Subcutaneous abdominal adipose tissue (tissue), 5 donors: Measurements from ENCODE around the gene ARFGAP1.

Experiments
- H3K27ac ChIP-seq: one replicate; pipeline ENCODE4 v1.7.0; 2013; ENCODE audit warnings: low read depth, mild to moderate bottlenecking, inconsistent platforms, low read length, moderate library complexity
- H3K27me3 ChIP-seq, 5 donors: one replicate each; pipeline ENCODE4 v1.7.0; 2013; ENCODE audit warnings: low read length in 5 of 5, inconsistent platforms in 1 of 5; ENCODE audit not compliant: control insufficient read depth in 5 of 5, insufficient read depth in 4 of 5
- H3K36me3 ChIP-seq, 5 donors: one replicate each; pipeline ENCODE4 v1.7.0; 2013; ENCODE audit warnings: low read length in 5 of 5; ENCODE audit not compliant: control insufficient read depth in 5 of 5, insufficient read depth in 5 of 5
- H3K4me1 ChIP-seq, 5 donors: one replicate each; pipeline ENCODE4 v1.7.0; 2013; ENCODE audit warnings: low read length in 5 of 5, mild to moderate bottlenecking in 3 of 5, moderate library complexity in 1 of 5; ENCODE audit not compliant: control insufficient read depth in 5 of 5, insufficient read depth in 5 of 5
- H3K4me3 ChIP-seq, 5 donors: one replicate each; pipeline ENCODE4 v1.7.0; 2013; ENCODE audit warnings: low read length in 5 of 5, low read depth in 1 of 5
- H3K9ac ChIP-seq, 5 donors: one replicate each; pipeline ENCODE4 v1.7.0; 2013; ENCODE audit warnings: low read length in 5 of 5, mild to moderate bottlenecking in 4 of 5, moderate library complexity in 3 of 5
- H3K9me3 ChIP-seq, 5 donors: one replicate each; pipeline ENCODE4 v1.7.0; 2013; ENCODE audit warnings: low read length in 5 of 5; ENCODE audit not compliant: control insufficient read depth in 5 of 5
- donor health status: healthy.
- donor health status: healthy.
- donor health status: healthy.
- donor health status: healthy.
- donor health status: healthy.

The ARFGAP1 gene

GRCh38 chr20:63284083-63284440 is 11.4 kb downstream of the ARFGAP1 start:
- Histone ChIP-seq H3K27ac (no peak overlapping the region), H3K9ac (no peak overlapping the region), H3K4me3 (no peak overlapping the region), H3K27me3 (no peaks in the 10 kb centered on the region), H3K4me1 (peaks cover 0 to 6% (median 5%) of the 10 kb centered on the region in 5 donors), H3K36me3 (peaks cover 0 to 93% (median 81%) of the 10 kb centered on the region in 5 donors), H3K9me3 (no peaks in the 10 kb centered on the region)

GRCh38 chr20:63284544-63284949 is 11.9 kb downstream of the ARFGAP1 start:
- Histone ChIP-seq H3K9ac (no peak overlapping the region), H3K4me3 (no peak overlapping the region)

GRCh38 chr20:63284981-63285524 is 12.4 kb downstream of the ARFGAP1 start:
- Histone ChIP-seq H3K27ac (no peak overlapping the region), H3K27me3 (no peaks in the 10 kb centered on the region), H3K4me3 (no peak overlapping the region), H3K4me1 (peaks cover 0 to 6% (median 5%) of the 10 kb centered on the region in 5 donors), H3K36me3 (peaks cover 0 to 90% (median 80%) of the 10 kb centered on the region in 5 donors), H3K9me3 (no peaks in the 10 kb centered on the region), H3K9ac (no peak overlapping the region)

More at GRCh38 chr20:63284544-63284949, 11.9 kb downstream of the ARFGAP1 start:
- H3K27ac ChIP-seq: no peak overlapping the region
- H3K36me3 ChIP-seq: peaks cover 0 to 93% (median 82%) of the 10 kb centered on the region in 5 donors
- no peaks in the 10 kb centered on the region for H3K9me3 ChIP-seq
- H3K27me3 ChIP-seq: no peaks in the 10 kb centered on the region
- peaks cover 0 to 6% (median 5%) of the 10 kb centered on the region in 5 donors for H3K4me1 ChIP-seq

GRCh38 chr20:63285636-63286615 is 13.3 kb downstream of the ARFGAP1 start:
- no peak overlapping the region for H3K4me3 ChIP-seq

GRCh38 chr20:63286781-63287696 is 14.4 kb downstream of the ARFGAP1 start:
- peaks cover 2 to 12% (median 8%) of the 10 kb centered on the region in 5 donors for H3K27me3 ChIP-seq
- H3K9ac ChIP-seq: no peak overlapping the region
- peaks cover 0 to 2% (median 0%) of the 10 kb centered on the region in 5 donors for H3K4me1 ChIP-seq
- no peak overlapping the region for H3K4me3 ChIP-seq
- H3K36me3 ChIP-seq: peaks cover 0 to 71% (median 67%) of the 10 kb centered on the region in 5 donors
- H3K9me3 ChIP-seq: no peaks in the 10 kb centered on the region
- no peak overlapping the region for H3K27ac ChIP-seq

More at GRCh38 chr20:63285636-63286615, 13.3 kb downstream of the ARFGAP1 start:
- peaks cover 0 to 5% (median 4%) of the 10 kb centered on the region in 5 donors for H3K4me1 ChIP-seq
- no peak overlapping the region for H3K27ac ChIP-seq
- H3K9ac ChIP-seq: no peak overlapping the region
- no peaks in the 10 kb centered on the region for H3K9me3 ChIP-seq
- peaks cover 0 to 82% (median 75%) of the 10 kb centered on the region in 5 donors for H3K36me3 ChIP-seq
- H3K27me3 ChIP-seq: peaks cover 0 to 4% (median 3%) of the 10 kb centered on the region in 5 donors

- Histone ChIP-seq H3K36me3 (peaks cover 0 to 62% (median 59%) of the 10 kb centered on the region in 5 donors), H3K4me1 (peaks cover 0 to 2% (median 0%) of the 10 kb centered on the region in 5 donors), H3K4me3 (no peak overlapping the region), H3K27ac (no peak overlapping the region), H3K9ac (no peak overlapping the region), H3K9me3 (no peaks in the 10 kb centered on the region), H3K27me3 (peaks cover 10 to 21% (median 16%) of the 10 kb centered on the region in 5 donors)
Measured at GRCh38 chr20:63287697-63288580, 15.3 kb downstream of the ARFGAP1 start.

GRCh38 chr20:63288581-63289251 is 16.1 kb downstream of the ARFGAP1 start:
- no peak overlapping the region for H3K27ac ChIP-seq
- H3K9me3 ChIP-seq: no peaks in the 10 kb centered on the region
- H3K4me3 ChIP-seq: no peak overlapping the region
- H3K27me3 ChIP-seq: peaks cover 16 to 25% (median 22%) of the 10 kb centered on the region in 5 donors
- H3K9ac ChIP-seq: no peak overlapping the region
- H3K4me1 ChIP-seq: peaks cover 0 to 2% (median 0%) of the 10 kb centered on the region in 5 donors
- H3K36me3 ChIP-seq: peaks cover 0 to 55% (median 51%) of the 10 kb centered on the region in 5 donors

- Histone ChIP-seq H3K9me3 (no peaks in the 10 kb centered on the region), H3K27ac (no peak overlapping the region), H3K36me3 (peaks cover 0 to 47% (median 45%) of the 10 kb centered on the region in 5 donors), H3K4me3 (no peak overlapping the region), H3K9ac (no peak overlapping the region), H3K4me1 (no peaks in the 10 kb centered on the region), H3K27me3 (peaks cover 20 to 29% (median 26%) of the 10 kb centered on the region in 5 donors)
Measured at GRCh38 chr20:63289311-63290135, 16.9 kb downstream of the ARFGAP1 start.
